HEK293T (cell line): Measurements from ENCODE around the gene SLC41A3.

Experiments
- ARNT ChIP-seq: fragments of 450-650 bp; IDR thresholded peaks from 2 replicates; pipeline ENCODE4 v1.6.1; 2017; ENCODE audit warnings: mild to moderate bottlenecking
- BHLHE40 ChIP-seq: fragments of 450-650 bp; IDR thresholded peaks from 2 replicates; pipeline ENCODE4 v1.6.1; 2016; ENCODE audit warnings: mild to moderate bottlenecking, moderate library complexity, borderline replicate concordance
- CTBP1 ChIP-seq: fragments of 450-650 bp; IDR thresholded peaks from 2 replicates; pipeline ENCODE4 v1.6.1; 2016; ENCODE audit warnings: borderline replicate concordance
- ELF4 ChIP-seq: fragments of 450-650 bp; IDR thresholded peaks from 2 replicates; pipeline ENCODE4 v1.6.1; 2017; ENCODE audit warnings: antibody characterized with exemption
- FOXA1 ChIP-seq: fragments of 450-650 bp; IDR thresholded peaks from 2 replicates; pipeline ENCODE4 v1.6.1; 2016; ENCODE audit warnings: mild to moderate bottlenecking
- FOXK2 ChIP-seq: fragments of 450-650 bp; IDR thresholded peaks from 2 replicates; pipeline ENCODE4 v1.6.1; 2016; ENCODE audit warnings: mild to moderate bottlenecking
- FOXM1 ChIP-seq: fragments of 450-650 bp; IDR thresholded peaks from 2 replicates; pipeline ENCODE4 v1.6.1; 2017; ENCODE audit warnings: mild to moderate bottlenecking, borderline replicate concordance
- LEF1 ChIP-seq: fragments of 450-650 bp; IDR thresholded peaks from 2 replicates; pipeline ENCODE4 v1.6.1; 2017; ENCODE audit warnings: mild to moderate bottlenecking, borderline replicate concordance
- NFRKB ChIP-seq: fragments of 450-650 bp; IDR thresholded peaks from 2 replicates; pipeline ENCODE4 v1.6.1; 2016; ENCODE audit warnings: mild to moderate bottlenecking, moderate library complexity
- SP1 ChIP-seq: fragments of 450-650 bp; IDR thresholded peaks from 2 replicates; pipeline ENCODE4 v1.6.1; 2017
- SUZ12 ChIP-seq: fragments of 450-650 bp; IDR thresholded peaks from 2 replicates; pipeline ENCODE4 v1.6.1; 2016; ENCODE audit warnings: mild to moderate bottlenecking
- TARDBP ChIP-seq: fragments of 450-650 bp; IDR thresholded peaks from 2 replicates; pipeline ENCODE4 v1.6.1; 2016
- ZNF384 ChIP-seq: fragments of 450-650 bp; IDR thresholded peaks from 2 replicates; pipeline ENCODE4 v1.6.1; 2016
- TF ChIP-seq, protein P1 (sequence below): fragments of 450-650 bp; IDR thresholded peaks from 2 replicates; pipeline ENCODE4 v1.6.1; 2016

DNA sequence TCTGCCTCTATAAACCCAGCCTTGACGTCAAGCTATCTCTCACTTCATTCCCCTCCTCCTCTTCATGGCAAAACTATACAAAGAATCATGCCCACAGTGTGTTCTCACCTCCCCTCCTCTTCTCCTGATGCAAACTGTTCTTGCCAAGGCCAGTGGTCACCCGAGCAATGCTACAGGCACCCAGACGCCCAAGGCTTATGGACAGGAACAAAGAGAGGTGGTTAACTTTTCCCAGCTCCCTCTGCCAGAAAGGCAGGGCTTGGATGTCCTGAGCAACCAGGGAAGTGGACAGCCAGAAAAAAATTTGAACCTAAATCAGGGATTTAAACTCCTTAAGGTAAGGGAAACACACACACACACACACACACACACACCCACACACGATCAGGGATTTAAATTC, 5.1 kb downstream of the SLC41A3 start:
- no peak for TF ChIP-seq ARNT
- TF ChIP-seq FOXK2 = no peak
- no peak for TF ChIP-seq ZNF384
- no peak for TF ChIP-seq SP1
- no peak for TF ChIP-seq CTBP1
- TF ChIP-seq, protein P1, sequence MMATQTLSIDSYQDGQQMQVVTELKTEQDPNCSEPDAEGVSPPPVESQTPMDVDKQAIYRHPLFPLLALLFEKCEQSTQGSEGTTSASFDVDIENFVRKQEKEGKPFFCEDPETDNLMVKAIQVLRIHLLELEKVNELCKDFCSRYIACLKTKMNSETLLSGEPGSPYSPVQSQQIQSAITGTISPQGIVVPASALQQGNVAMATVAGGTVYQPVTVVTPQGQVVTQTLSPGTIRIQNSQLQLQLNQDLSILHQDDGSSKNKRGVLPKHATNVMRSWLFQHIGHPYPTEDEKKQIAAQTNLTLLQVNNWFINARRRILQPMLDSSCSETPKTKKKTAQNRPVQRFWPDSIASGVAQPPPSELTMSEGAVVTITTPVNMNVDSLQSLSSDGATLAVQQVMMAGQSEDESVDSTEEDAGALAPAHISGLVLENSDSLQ = no peak
- no peak for TF ChIP-seq ELF4
- TF ChIP-seq SUZ12 = no peak
- TF ChIP-seq FOXA1 = no peak
- no peak for TF ChIP-seq FOXM1
- TF ChIP-seq NFRKB = no peak
- TF ChIP-seq TARDBP = no peak
- no peak for TF ChIP-seq LEF1
- TF ChIP-seq BHLHE40 = no peak
